ENCODE results near the gene UFL1. TPM values are rescaled to one million over a fixed set of nuclear protein-coding genes. Genes with fewer than 3 reads are reported as not detected.

Gene UFL1
- total and polyA plus RNA-seq, 2 experiments from 2014 or later, result 9.0 to 9.9 TPM

DNA sequence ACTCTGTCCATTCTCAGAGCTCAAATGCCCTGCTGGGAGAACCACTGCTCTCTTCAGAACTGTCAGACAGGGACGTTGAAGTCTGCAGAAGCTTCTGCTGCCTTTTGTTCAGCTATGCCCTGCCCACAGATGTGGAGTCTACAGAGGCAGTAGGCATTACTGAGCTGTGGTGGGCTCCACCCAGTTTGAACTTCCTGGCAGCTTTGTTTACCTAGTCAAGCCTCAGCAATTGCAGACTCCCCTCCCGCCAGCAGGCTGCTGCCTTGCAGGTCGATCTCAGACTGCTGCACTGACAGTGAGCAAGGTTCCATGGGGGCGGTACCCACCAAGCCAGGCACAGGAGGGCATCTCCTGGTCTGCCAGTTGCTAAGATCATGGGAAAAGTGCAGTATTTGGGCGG, 21.8 kb upstream of the UFL1 start:
- no peak overlapping the region for H3K4me3 ChIP-seq
- no peak overlapping the region for H2AFZ ChIP-seq
- H3F3A ChIP-seq (replicated peaks; ENCODE audit: low read depth), result no peaks in the 10 kb centered on the region
- no peaks in the 10 kb centered on the region for H3K4me1 ChIP-seq (ENCODE audit: insufficient read depth)
- H3K79me2 ChIP-seq (replicated peaks; ENCODE audit: insufficient read depth), result no peaks in the 10 kb centered on the region
- no peak overlapping the region for H3K27ac ChIP-seq (ENCODE audit: low read depth)
- Mint-ChIP-seq H3K4me1 (no peaks in the 10 kb centered on the region; the same call in 2 of the 3 replicates), H3K27ac (no peak overlapping the region), H3K36me3 (ENCODE audit: low read depth) (peaks cover 54% of the 10 kb centered on the region), H3K27me3 (ENCODE audit: insufficient read depth, low read depth, poor library complexity) (no peaks in the 10 kb centered on the region), H3K4me3 (no peak overlapping the region), H3K9me3 (peaks cover 72% of the 10 kb centered on the region)
- ATAC-seq (no peak), DNase-seq (ENCODE audit: low spot score) (peak; percentile 2)
- H3K9me2 ChIP-seq (ENCODE audit: insufficient read depth), result no peaks in the 10 kb centered on the region
- no peaks in the 10 kb centered on the region for H3K36me3 ChIP-seq (ENCODE audit: insufficient read depth)
- no peaks in the 10 kb centered on the region for H3K27me3 ChIP-seq (ENCODE audit: insufficient read depth)
- no peaks in the 10 kb centered on the region for H4K20me1 ChIP-seq (replicated peaks; ENCODE audit: insufficient read depth)
- H3K4me2 ChIP-seq, result no peak overlapping the region
- TF ChIP-seq ZNF114 (CRISPR knock-in tag; IDR thresholded peaks at IDR 0.05), result no peak
- TF ChIP-seq, protein P1, sequence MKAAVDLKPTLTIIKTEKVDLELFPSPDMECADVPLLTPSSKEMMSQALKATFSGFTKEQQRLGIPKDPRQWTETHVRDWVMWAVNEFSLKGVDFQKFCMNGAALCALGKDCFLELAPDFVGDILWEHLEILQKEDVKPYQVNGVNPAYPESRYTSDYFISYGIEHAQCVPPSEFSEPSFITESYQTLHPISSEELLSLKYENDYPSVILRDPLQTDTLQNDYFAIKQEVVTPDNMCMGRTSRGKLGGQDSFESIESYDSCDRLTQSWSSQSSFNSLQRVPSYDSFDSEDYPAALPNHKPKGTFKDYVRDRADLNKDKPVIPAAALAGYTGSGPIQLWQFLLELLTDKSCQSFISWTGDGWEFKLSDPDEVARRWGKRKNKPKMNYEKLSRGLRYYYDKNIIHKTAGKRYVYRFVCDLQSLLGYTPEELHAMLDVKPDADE (IDR thresholded peaks at IDR 0.05), result no peak
- no peak for TF ChIP-seq ZNF331 (CRISPR knock-in tag; IDR thresholded peaks at IDR 0.05; ENCODE audit: low read depth)
- TF ChIP-seq EZH2phosphoT487 (IDR thresholded peaks at IDR 0.05; ENCODE audit: unreplicated experiment), result no peak
- TF ChIP-seq CREB1 (CRISPR knock-in tag; IDR thresholded peaks at IDR 0.05; ENCODE audit: low read depth), result no peak
- no peak for TF ChIP-seq STAT1 (IDR thresholded peaks at IDR 0.05; ENCODE audit: unreplicated experiment)
- no peak for TF ChIP-seq JUNB (IDR thresholded peaks at IDR 0.05; ENCODE audit: unreplicated experiment)
- TF ChIP-seq POLR2AphosphoS5 (IDR thresholded peaks at IDR 0.05; ENCODE audit: low read depth), result no peak
- TF ChIP-seq EZH2 (IDR thresholded peaks at IDR 0.05; ENCODE audit: low read depth, unreplicated experiment), result no peak

DNA sequence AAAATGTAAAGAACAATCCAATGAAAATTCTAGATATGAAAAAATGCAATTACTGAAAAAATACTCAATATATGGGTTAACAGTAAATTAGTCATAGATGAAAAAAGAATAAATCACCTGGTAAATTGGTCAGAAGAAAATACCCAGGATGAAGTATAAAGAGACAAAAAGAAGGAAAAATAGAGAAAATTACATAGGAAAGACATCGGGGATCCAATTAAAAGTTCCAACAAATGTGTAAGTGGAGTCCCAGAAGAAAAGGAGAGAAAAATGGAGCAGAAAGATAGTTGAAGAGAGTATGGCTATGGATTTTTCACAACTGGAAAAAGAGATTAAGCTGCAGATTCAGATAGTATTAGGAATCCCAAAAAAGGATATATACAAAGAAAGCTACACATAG, 18.7 kb upstream of the UFL1 start:
- ATAC-seq (no peak), DNase-seq (ENCODE audit: low spot score) (no peak)
- Histone ChIP-seq H4K20me1 (replicated peaks; ENCODE audit: insufficient read depth) (no peaks in the 10 kb centered on the region), H3K4me2 (no peak overlapping the region), H3K4me3 (no peak overlapping the region), H3K36me3 (ENCODE audit: insufficient read depth) (no peaks in the 10 kb centered on the region), H2AFZ (no peak overlapping the region), H3K4me1 (ENCODE audit: insufficient read depth) (no peaks in the 10 kb centered on the region), H3F3A (replicated peaks; ENCODE audit: low read depth) (no peaks in the 10 kb centered on the region), H3K79me2 (replicated peaks; ENCODE audit: insufficient read depth) (no peaks in the 10 kb centered on the region), H3K27me3 (ENCODE audit: insufficient read depth) (no peaks in the 10 kb centered on the region), H3K9me2 (ENCODE audit: insufficient read depth) (no peaks in the 10 kb centered on the region), H3K27ac (ENCODE audit: low read depth) (no peak overlapping the region)
- H3K4me3 Mint-ChIP-seq, result no peak overlapping the region
- H3K27me3 Mint-ChIP-seq (ENCODE audit: insufficient read depth, low read depth, poor library complexity), result no peaks in the 10 kb centered on the region
- no peaks in the 10 kb centered on the region; the same call in 2 of the 3 replicates for H3K4me1 Mint-ChIP-seq
- peaks cover 40% of the 10 kb centered on the region for H3K36me3 Mint-ChIP-seq (ENCODE audit: low read depth)
- no peak overlapping the region for H3K27ac Mint-ChIP-seq
- peaks cover 44% of the 10 kb centered on the region for H3K9me3 Mint-ChIP-seq
- TF ChIP-seq STAT1 (IDR thresholded peaks at IDR 0.05; ENCODE audit: unreplicated experiment) (no peak), EZH2 (IDR thresholded peaks at IDR 0.05; ENCODE audit: low read depth, unreplicated experiment) (no peak), NANOG (IDR thresholded peaks at IDR 0.05; ENCODE audit: borderline replicate concordance) (no peak), CTCF (conservative IDR thresholded peaks at IDR 0.05; ENCODE audit: low read depth in 2 of 2) (no peak), ZNF331 (CRISPR knock-in tag; IDR thresholded peaks at IDR 0.05; ENCODE audit: low read depth) (no peak), CREB1 (CRISPR knock-in tag; IDR thresholded peaks at IDR 0.05; ENCODE audit: low read depth) (no peak), ZNF114 (CRISPR knock-in tag; IDR thresholded peaks at IDR 0.05) (no peak), JUNB (IDR thresholded peaks at IDR 0.05; ENCODE audit: unreplicated experiment) (no peak), EZH2phosphoT487 (IDR thresholded peaks at IDR 0.05; ENCODE audit: unreplicated experiment) (no peak), POLR2AphosphoS5 (IDR thresholded peaks at IDR 0.05; ENCODE audit: low read depth) (no peak)
- TF ChIP-seq, protein P2, sequence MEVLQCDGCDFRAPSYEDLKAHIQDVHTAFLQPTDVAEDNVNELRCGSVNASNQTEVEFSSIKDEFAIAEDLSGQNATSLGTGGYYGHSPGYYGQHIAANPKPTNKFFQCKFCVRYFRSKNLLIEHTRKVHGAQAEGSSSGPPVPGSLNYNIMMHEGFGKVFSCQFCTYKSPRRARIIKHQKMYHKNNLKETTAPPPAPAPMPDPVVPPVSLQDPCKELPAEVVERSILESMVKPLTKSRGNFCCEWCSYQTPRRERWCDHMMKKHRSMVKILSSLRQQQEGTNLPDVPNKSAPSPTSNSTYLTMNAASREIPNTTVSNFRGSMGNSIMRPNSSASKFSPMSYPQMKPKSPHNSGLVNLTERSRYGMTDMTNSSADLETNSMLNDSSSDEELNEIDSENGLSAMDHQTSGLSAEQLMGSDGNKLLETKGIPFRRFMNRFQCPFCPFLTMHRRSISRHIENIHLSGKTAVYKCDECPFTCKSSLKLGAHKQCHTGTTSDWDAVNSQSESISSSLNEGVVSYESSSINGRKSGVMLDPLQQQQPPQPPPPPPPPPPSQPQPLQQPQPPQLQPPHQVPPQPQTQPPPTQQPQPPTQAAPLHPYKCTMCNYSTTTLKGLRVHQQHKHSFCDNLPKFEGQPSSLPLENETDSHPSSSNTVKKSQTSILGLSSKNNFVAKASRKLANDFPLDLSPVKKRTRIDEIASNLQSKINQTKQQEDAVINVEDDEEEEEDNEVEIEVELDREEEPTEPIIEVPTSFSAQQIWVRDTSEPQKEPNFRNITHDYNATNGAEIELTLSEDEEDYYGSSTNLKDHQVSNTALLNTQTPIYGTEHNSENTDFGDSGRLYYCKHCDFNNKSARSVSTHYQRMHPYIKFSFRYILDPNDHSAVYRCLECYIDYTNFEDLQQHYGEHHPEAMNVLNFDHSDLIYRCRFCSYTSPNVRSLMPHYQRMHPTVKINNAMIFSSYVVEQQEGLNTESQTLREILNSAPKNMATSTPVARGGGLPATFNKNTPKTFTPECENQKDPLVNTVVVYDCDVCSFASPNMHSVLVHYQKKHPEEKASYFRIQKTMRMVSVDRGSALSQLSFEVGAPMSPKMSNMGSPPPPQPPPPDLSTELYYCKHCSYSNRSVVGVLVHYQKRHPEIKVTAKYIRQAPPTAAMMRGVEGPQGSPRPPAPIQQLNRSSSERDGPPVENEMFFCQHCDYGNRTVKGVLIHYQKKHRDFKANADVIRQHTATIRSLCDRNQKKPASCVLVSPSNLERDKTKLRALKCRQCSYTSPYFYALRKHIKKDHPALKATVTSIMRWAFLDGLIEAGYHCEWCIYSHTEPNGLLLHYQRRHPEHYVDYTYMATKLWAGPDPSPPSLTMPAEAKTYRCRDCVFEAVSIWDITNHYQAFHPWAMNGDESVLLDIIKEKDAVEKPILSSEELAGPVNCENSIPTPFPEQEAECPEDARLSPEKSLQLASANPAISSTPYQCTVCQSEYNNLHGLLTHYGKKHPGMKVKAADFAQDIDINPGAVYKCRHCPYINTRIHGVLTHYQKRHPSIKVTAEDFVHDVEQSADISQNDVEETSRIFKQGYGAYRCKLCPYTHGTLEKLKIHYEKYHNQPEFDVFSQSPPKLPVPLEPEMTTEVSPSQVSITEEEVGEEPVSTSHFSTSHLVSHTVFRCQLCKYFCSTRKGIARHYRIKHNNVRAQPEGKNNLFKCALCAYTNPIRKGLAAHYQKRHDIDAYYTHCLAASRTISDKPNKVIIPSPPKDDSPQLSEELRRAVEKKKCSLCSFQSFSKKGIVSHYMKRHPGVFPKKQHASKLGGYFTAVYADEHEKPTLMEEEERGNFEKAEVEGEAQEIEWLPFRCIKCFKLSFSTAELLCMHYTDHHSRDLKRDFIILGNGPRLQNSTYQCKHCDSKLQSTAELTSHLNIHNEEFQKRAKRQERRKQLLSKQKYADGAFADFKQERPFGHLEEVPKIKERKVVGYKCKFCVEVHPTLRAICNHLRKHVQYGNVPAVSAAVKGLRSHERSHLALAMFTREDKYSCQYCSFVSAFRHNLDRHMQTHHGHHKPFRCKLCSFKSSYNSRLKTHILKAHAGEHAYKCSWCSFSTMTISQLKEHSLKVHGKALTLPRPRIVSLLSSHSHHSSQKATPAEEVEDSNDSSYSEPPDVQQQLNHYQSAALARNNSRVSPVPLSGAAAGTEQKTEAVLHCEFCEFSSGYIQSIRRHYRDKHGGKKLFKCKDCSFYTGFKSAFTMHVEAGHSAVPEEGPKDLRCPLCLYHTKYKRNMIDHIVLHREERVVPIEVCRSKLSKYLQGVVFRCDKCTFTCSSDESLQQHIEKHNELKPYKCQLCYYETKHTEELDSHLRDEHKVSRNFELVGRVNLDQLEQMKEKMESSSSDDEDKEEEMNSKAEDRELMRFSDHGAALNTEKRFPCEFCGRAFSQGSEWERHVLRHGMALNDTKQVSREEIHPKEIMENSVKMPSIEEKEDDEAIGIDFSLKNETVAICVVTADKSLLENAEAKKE (CRISPR knock-in tag; IDR thresholded peaks at IDR 0.05), result no peak

Measured in GM23338 (cell line).